Effector memory CD4-positive, alpha-beta T cell (primary cell): ENCODE data around the gene GDPD4.

Source experiments
- DNase-seq, 3 donors: peaks; one replicate each; pipeline ENCODE4 v3.0.0-alpha.2; 2020
- H3K27ac ChIP-seq: 2 replicates; pipeline ENCODE4 v1.7.0; 2013; ENCODE audit warnings: mild to moderate bottlenecking, low read length, moderate library complexity; ENCODE audit not compliant: insufficient read depth, poor library complexity, severe bottlenecking
- H3K27me3 ChIP-seq: replicated peaks from 2 replicates; pipeline ENCODE4 v1.7.0; 2013; ENCODE audit warnings: mild to moderate bottlenecking, low read length; ENCODE audit not compliant: insufficient read depth, control insufficient read depth, poor library complexity, severe bottlenecking
- H3K36me3 ChIP-seq: 2 replicates; pipeline ENCODE4 v1.7.0; 2013; ENCODE audit warnings: mild to moderate bottlenecking, low read length, moderate library complexity; ENCODE audit not compliant: control insufficient read depth, insufficient read depth
- H3K4me1 ChIP-seq: 2 replicates; pipeline ENCODE4 v1.7.0; 2013; ENCODE audit warnings: low read length, mild to moderate bottlenecking; ENCODE audit not compliant: control insufficient read depth, insufficient read depth, poor library complexity, severe bottlenecking
- H3K4me3 ChIP-seq: 2 replicates; pipeline ENCODE4 v1.7.0; 2013; ENCODE audit warnings: low read length, low read depth, mild to moderate bottlenecking; ENCODE audit not compliant: insufficient read depth, poor library complexity, severe bottlenecking
- H3K9me3 ChIP-seq: 2 replicates; pipeline ENCODE4 v1.7.0; 2013; ENCODE audit warnings: mild to moderate bottlenecking, low read length, moderate library complexity; ENCODE audit not compliant: control insufficient read depth

GDPD4 gene

DNA sequence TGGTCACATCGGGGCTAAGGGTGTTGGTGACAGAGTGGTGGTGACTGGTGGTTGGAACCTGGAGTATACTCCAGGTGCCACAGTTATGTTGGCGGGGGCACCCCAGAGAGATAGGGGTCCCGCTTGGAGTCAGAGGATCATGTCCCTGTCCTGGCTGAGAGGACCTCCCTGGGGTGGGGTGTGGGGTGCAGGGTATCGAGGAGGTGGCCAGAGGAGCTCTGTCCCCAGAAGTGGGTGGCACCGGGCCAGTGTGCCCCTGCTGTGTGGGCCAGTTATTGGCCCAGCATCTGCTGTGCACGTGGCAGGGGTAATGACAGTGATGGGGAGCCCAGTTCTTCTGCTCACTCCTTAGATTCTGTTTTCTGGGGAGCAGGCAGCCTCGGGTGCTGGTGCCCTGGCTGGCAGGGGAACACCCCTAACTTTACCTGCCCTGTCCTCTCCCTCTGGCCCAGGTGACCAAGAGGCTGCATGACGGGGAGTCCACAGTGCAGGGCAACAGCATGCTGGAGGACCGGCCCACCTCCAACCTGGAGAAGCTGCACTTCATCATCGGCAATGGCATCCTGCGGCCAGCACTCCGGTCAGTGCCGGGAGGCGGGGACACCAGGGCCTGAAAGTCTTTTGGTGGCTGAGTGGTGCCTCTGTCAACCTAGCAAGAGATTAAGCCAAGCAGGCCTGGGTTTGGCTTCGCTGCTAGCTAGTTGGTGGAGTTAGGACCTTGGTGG lies 117.2 kb downstream of the GDPD4 start:
- no peak overlapping the region for H3K4me3 ChIP-seq
- H3K27me3 ChIP-seq: no peaks in the 10 kb centered on the region
- H3K27ac ChIP-seq: no peak overlapping the region
- H3K4me1 ChIP-seq: no peaks in the 10 kb centered on the region
- H3K9me3 ChIP-seq: no peaks in the 10 kb centered on the region
- H3K36me3 ChIP-seq: no peaks in the 10 kb centered on the region
- no peak for DNase-seq

DNA sequence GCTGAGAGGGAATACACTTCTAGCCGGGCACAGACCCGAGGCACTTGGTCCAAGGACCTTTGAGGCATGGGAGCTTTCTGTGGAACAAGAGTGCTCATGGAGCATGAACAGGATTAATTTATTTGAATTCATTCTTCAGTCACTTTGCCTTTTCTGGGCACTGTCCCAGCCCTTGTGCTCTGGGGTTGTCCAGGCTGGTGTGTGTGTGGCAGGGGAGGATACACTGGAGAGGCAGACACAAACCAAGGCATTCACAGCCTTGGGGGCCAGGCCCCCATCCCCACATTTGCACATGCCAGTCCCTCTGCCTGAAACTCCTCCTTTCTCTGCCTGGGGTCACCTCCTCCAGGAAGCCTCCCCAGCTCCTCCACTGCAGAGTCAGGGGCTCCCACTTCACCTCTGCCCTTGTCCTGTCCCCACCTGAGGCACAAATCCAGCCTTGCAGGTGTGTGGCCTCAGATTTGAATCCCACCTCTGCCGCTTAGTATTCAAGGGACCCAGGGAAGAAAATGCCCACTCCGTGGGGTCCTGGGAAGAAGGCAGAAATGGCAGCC lies 118.0 kb downstream of the GDPD4 start:
- no peaks in the 10 kb centered on the region for H3K36me3 ChIP-seq
- DNase-seq: no peak
- H3K4me1 ChIP-seq: no peaks in the 10 kb centered on the region
- H3K9me3 ChIP-seq: no peaks in the 10 kb centered on the region
- no peak overlapping the region for H3K4me3 ChIP-seq
- H3K27ac ChIP-seq: no peak overlapping the region
- no peaks in the 10 kb centered on the region for H3K27me3 ChIP-seq

GRCh38 chr11:77182542-77183430 lies 118.7 kb downstream of the GDPD4 start:
- Histone ChIP-seq H3K9me3 (no peaks in the 10 kb centered on the region), H3K4me1 (no peaks in the 10 kb centered on the region), H3K4me3 (no peak overlapping the region), H3K27me3 (no peaks in the 10 kb centered on the region), H3K27ac (no peak overlapping the region), H3K36me3 (no peaks in the 10 kb centered on the region)
- DNase-seq: no peak

DNA sequence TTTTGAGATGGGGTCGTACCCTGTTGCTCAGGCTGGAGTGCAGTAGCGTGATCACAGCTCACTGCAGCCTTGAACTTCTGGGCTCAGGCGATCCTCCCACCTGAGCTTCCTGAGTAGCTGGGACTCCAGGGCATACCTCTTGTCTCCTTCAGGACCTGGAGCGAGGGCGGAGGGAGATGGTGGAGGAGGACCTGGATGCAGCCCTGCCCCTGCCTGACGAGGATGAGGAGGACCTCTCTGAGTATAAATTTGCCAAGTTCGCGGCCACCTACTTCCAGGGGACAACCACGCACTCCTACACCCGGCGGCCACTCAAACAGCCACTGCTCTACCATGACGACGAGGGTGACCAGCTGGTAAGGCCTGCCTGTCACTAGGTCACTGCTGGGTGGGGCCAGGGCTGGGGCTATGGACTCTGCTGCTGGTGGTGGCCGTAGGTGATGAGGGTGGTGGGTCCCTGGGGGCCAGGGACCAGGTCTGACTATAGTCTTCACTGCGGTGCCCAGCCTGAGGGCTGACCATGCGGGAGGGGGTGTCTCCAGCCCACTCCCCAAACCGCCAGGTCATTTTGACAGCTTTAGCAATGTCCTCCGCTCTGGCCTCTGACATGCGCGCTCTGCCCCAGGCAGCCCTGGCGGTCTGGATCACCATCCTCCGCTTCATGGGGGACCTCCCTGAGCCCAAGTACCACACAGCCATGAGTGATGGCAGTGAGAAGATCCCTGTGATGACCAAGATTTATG lies 119.5 kb downstream of the GDPD4 start:
- no peaks in the 10 kb centered on the region for H3K36me3 ChIP-seq
- H3K4me3 ChIP-seq: no peak overlapping the region
- no peak for DNase-seq
- H3K9me3 ChIP-seq: no peaks in the 10 kb centered on the region
- H3K27me3 ChIP-seq: no peaks in the 10 kb centered on the region
- H3K27ac ChIP-seq: no peak overlapping the region
- H3K4me1 ChIP-seq: no peaks in the 10 kb centered on the region

DNA sequence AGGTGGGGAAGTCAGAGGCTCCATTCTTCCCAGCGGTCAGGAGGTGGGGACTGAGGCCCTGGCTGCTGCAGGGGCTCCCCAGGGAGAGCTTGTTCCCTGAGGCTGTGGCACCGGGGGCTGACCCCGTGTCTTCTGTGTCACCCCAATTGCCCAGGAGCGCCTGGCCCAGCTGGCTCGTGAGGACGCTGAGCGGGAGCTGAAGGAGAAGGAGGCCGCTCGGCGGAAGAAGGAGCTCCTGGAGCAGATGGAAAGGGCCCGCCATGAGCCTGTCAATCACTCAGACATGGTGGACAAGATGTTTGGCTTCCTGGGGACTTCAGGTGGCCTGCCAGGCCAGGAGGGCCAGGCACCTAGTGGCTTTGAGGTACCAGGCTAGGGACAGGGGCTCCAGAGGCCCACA lies 120.3 kb downstream of the GDPD4 start:
- H3K4me3 ChIP-seq: no peak overlapping the region
- H3K27me3 ChIP-seq: no peaks in the 10 kb centered on the region
- H3K9me3 ChIP-seq: no peaks in the 10 kb centered on the region
- no peaks in the 10 kb centered on the region for H3K4me1 ChIP-seq
- H3K27ac ChIP-seq: no peak overlapping the region
- no peak for DNase-seq
- H3K36me3 ChIP-seq: no peaks in the 10 kb centered on the region

GRCh38 chr11:77180346-77180745 lies 121.1 kb downstream of the GDPD4 start:
- H3K4me1 ChIP-seq: no peaks in the 10 kb centered on the region
- H3K36me3 ChIP-seq: no peaks in the 10 kb centered on the region
- no peak overlapping the region for H3K27ac ChIP-seq
- H3K27me3 ChIP-seq: no peaks in the 10 kb centered on the region
- H3K9me3 ChIP-seq: no peaks in the 10 kb centered on the region
- DNase-seq: no peak
- H3K4me3 ChIP-seq: no peak overlapping the region

DNA sequence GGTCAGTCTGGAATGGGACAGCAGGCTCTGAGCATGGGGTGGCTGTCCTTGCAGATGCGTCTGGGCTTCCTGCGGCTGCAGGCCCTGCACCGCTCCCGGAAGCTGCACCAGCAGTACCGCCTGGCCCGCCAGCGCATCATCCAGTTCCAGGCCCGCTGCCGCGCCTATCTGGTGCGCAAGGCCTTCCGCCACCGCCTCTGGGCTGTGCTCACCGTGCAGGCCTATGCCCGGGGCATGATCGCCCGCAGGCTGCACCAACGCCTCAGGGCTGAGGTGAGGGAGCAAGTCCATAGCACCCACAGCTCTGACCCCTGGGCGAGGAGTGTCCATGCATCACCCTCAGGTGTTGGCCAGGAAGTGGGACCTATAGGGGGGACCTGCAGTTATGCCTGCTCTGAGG lies 121.8 kb downstream of the GDPD4 start:
- H3K4me3 ChIP-seq: no peak overlapping the region
- H3K4me1 ChIP-seq: no peaks in the 10 kb centered on the region
- DNase-seq: no peak
- H3K27ac ChIP-seq: no peak overlapping the region
- H3K36me3 ChIP-seq: no peaks in the 10 kb centered on the region
- H3K9me3 ChIP-seq: no peaks in the 10 kb centered on the region
- no peaks in the 10 kb centered on the region for H3K27me3 ChIP-seq

GRCh38 chr11:77179048-77179447 lies 122.4 kb downstream of the GDPD4 start:
- Histone ChIP-seq H3K27me3 (no peaks in the 10 kb centered on the region), H3K4me1 (no peaks in the 10 kb centered on the region), H3K27ac (no peak overlapping the region), H3K4me3 (no peak overlapping the region), H3K9me3 (no peaks in the 10 kb centered on the region), H3K36me3 (no peaks in the 10 kb centered on the region)
- no peak for DNase-seq

DNA sequence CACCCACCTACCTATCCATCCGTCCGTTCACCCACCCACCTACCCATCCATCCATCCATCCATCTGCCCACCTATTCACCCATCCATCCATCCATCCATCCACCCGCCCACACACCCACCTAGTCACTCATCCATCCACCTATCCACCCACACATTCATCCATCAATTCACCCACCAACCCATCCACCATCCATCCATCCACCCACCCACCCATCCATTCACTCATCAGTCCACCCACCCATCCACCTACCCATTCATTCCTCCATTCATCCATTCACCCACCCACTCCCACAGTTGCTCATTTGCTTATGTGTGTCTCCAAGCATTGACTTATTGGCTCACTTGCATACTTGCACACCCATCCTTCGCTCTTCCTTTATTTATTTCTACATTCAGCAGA lies 123.3 kb downstream of the GDPD4 start:
- no peaks in the 10 kb centered on the region for H3K36me3 ChIP-seq
- H3K27me3 ChIP-seq: no peaks in the 10 kb centered on the region
- H3K27ac ChIP-seq: no peak overlapping the region
- no peaks in the 10 kb centered on the region for H3K9me3 ChIP-seq
- no peak overlapping the region for H3K4me3 ChIP-seq
- DNase-seq: no peak
- no peaks in the 10 kb centered on the region for H3K4me1 ChIP-seq
